Stimulated activated CD8-positive, alpha-beta memory T cell treated with anti-CD3 and anti-CD28 coated beads, Interleukin-12 subunit alpha, Interleukin-12 subunit beta, amount 100 ng/mL, for 24 hours (primary cell): ENCODE measurements around the gene MYBL2.
A peak's percentile ranks its signal among the peaks of the same experiment; 100 is the strongest.

Experiments used
- DNase-seq: peaks from one replicate; pipeline ENCODE4 v3.0.0-alpha.2; 2020; ENCODE audit errors: extremely low read depth

MYBL2 gene

DNA sequence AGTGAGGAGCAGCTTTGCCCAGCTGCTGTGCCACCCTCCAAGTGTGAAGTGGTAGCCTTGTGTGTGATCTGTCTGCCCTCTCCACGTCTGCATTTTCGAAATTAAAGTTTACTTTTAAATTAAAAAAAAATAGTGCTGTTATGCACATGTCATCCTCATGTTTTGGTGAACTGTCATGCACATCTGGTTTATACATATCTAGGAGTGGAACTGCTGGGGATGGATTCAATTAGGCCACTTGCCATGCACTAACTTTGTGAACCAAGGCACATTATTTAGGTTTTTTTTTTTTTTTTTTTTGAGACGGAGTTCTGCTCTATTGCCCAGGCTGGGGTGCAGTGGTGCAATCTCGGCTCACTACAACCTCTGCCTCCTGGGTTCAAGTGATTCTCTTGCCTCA is 56.3 kb downstream of the MYBL2 start:
- no peak for DNase-seq

GRCh38 chr20:43723735-43724134 is 56.8 kb downstream of the MYBL2 start:
- no peak for DNase-seq

- no peak for DNase-seq
Observed at GRCh38 chr20:43724383-43724782, 57.5 kb downstream of the MYBL2 start.

- no peak for DNase-seq
Observed at GRCh38 chr20:43725666-43726065, 58.8 kb downstream of the MYBL2 start.

DNA sequence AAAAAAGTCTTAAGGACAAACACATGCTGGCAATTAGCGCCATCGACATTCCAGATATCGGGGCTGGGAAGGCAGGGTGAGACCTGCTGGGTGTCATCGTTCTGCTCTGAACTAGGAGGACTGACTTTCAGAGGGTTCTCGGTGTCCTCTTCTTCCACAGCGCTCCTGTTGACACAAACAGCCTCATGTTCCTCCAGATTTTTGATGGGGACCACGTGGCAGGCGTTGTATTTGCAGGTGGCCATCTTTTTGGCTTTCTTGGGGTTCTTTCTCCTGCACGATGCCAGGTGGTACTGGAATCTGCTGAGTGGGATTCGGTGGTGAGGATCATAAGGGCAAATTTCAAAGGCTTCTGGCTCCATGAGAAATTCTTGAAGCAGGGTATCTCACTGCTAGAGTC is 59.4 kb downstream of the MYBL2 start:
- DNase-seq: no peak

DNA sequence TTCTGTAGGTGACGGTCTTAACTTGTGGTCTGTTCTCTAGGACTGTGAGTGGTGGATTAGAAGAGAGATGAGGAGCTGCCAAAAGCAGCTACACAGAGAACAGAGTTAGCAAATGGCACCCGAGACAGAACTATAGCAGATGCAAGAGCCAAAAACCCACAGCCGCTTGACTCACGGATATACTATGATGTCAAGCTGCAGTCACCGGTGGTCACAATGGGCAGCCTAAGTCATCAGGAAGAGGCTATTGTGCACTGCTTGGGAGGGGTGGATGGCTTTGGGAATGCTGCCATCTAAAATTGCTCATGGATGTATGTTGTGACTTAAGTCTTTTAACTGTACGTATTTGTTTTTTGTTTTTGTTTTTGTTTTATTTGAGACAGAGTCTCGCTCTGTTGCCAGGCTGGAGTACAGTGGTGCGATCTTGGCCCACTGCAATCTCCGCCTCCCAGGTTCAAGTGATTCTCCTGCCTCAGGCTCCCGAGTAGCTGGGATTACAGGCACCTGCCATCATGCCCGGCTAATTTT is 60.0 kb downstream of the MYBL2 start, which contains the start of gene GTSF1L:
TSS of gene GTSF1L (minus strand) at position 192 of the 528 bp plus-strand sequence. CDS start 308 bp downstream, outside the sequence.
- DNase-seq: no peak

DNA sequence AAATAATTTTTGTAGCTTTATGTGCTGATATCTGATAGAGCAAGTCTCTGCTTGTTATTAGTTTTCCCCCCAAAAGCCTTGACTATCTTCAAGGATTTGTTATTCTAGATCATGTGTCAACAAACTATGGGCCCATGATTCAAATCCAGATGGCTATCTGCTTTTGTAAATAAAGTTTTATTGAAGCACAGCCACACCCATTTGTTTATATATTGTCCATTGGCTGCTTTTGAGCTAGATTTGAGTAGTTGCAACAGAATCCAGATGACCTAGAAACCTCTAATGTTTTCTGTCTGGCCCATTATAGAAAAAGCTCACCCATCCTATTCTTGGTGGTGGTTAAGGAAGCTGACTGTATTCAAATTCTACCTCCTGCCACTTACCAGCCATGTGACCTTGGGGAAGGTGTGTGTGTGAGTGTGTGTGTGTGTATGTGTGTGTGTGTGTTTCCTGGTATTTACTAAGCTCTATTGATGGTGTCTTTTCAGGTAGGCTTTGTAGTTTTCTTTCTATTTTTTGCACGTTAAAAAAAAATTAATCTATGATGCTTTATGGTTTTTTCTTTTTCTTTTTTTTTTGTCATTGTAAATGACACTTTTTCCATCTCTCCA is 61.2 kb downstream of the MYBL2 start:
- DNase-seq: no peak

DNA sequence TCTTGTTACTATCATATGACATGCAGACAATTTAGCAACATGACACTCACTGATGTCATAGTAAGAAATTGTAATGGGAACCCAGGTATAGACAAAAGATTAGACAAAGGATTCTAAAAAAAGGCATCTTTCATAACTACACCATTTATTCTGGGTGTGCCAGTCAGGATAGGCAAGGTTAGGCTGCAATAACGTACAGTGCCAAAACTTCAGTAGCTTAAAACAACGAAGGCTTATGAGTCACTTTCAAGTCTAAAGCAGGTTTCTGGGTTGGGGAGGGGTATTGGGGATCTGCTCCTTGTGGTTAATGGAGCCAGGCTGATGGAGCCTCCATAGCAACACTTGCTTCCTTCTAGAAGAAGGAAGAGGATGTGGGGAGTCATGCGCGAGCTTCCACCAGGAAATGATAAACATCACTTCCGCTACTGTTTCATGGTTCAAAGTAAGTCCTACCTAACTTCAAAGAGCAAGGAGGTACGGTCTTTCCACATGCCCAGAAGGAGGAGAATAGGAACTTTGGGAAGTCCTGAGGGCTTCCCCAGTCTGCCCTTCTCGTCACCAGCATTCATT is 61.9 kb downstream of the MYBL2 start:
- DNase-seq: no peak

GRCh38 chr20:43731469-43731868 is 64.6 kb downstream of the MYBL2 start:
- DNase-seq: no peak

DNA sequence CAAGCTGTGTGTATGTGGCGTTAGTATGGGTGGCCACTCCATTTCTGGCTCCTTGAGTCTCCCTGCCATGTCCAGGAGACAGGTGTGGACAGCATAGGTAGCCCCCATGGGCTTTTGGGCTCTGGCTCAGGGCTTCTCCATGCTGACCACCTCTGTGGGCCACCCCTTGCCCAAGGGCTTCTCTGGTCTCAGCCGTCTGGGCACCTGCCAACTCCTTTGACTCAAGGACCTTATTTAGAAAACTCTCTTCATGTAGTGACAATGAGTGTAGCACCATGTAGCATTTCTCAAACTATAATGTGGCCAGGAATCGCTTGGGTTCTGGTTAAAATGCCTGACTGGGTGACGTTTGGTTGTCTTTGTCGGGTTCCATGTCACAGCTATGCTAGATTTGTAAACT is 65.0 kb downstream of the MYBL2 start:
- DNase-seq: no peak

DNA sequence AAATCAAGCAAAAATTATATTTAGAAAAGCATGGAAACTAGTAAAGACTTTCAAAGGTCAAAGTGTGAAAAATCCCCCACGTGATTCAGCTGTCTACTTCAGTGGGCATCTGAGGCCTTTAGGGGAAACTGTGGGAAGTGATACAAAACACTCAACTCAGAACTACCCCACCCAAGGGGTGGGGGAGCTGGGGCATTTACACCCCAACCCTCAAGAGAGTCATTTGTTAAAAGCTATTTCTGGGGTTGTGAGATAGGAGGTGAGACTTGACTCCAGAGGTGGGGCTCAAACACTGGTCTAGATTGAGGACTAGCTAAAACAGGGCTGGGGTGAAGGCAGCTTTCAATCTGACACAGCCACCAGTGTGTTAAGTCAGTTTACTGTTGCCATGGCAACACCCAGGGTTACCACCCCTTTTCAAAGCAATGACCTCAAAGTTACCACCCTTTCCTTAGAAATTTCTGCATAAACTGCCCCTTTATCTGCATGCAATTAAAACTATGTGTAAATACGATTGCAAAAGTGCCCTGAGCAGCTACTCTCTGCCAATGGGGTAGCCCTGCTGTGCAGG is 69.8 kb downstream of the MYBL2 start:
- no peak for DNase-seq

GRCh38 chr20:43737925-43738324 is 71.0 kb downstream of the MYBL2 start:
- no peak for DNase-seq

- DNase-seq: no peak
Observed at GRCh38 chr20:43739148-43739749, 72.3 kb downstream of the MYBL2 start.

DNA sequence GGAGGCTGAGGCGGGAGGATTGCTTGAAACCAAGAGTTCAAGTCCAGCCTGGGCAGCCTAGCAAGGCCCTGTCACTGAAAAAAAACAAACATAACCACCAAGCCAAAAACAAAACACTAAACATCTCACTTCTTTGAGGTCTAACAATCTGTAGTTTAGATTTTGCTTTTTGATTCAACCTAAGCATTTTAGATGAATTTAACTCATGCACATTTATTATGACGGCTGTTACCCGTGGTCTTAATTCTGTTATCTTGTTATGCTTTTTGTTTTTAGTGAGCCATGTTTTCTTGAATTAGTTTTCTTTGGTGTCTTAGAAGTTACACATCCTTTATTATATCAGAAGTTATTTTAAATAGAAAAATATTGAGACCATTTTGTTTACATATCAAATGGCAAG is 73.7 kb downstream of the MYBL2 start:
- DNase-seq: no peak

GRCh38 chr20:43744151-43744611 is 77.3 kb downstream of the MYBL2 start:
- DNase-seq: no peak

- DNase-seq: no peak
Observed at GRCh38 chr20:43744966-43745730, 78.2 kb downstream of the MYBL2 start.

DNA sequence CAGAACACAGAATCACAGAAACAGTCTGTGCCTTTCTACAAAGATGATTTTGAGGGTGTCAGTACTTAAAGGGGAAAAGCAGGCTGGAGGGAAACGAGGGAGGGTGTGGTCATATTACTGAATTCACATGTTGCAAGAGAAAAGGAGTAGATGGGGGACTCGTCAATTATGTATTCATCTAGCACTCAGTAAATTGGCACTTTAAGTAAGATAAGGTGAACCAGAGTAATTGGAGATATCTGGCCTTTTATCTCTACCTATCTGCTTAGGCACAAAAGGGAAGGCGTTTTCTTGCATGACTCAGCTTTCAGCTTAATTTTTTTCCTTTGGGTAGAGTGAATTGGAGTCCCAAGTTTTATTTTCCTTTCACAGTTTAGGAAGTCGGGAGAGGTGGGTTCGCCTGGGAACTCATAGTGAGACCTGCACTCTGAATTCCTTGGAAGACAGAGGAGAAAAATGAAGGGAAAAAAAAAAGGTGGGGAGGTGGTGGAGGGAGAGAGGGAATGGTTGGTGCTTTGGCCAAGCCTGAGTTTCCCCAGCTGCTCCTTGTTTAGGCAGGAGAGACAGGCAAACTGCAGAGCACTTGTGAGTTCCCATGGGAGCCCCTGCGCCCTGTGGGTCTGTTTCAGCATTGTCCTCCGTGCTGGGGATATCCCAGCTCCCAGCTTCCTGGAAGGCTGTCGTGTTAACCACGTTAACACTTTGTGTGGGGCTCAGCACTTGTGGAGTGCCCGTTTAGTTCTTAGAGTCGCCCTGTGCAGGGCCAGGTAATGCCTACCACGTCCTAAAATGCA is 79.6 kb downstream of the MYBL2 start:
- no peak for DNase-seq

GRCh38 chr20:43748274-43748673 is 81.4 kb downstream of the MYBL2 start:
- no peak for DNase-seq

- DNase-seq: peak; percentile 58
Observed at GRCh38 chr20:43749734-43750294, 82.9 kb downstream of the MYBL2 start.

DNA sequence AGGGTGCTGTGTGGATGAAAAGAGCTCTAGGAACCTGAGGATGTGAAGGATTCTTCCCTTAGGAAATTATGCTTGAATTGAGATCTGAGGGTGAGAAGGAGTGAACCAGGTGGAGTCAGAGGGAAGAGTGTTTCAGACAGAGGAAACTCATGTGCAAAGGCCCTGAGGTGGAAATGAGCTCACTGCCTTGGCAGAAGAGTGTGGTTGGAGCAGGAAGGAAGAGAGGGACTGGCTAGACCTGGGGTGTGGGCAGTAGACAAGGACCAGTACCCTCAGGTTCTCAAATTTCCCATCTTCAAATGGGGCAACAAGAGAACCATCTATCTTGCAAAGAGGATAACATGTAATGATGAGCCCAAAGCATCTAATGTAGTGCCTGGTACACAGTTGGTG is 83.9 kb downstream of the MYBL2 start:
- no peak for DNase-seq
